Measurements from ENCODE around the gene CTSO. TPM values are rescaled to one million over a fixed set of nuclear protein-coding genes. Genes with fewer than 3 reads are reported as not detected.
"Not testable (repeated sequence)": the region's sequence is repeated elsewhere in the genome, so short reads cannot be mapped to it uniquely, and the experiment has no call there.

Gene CTSO
- total RNA-seq, 1 donor from 2014 or later, result 4.3 TPM

DNA sequence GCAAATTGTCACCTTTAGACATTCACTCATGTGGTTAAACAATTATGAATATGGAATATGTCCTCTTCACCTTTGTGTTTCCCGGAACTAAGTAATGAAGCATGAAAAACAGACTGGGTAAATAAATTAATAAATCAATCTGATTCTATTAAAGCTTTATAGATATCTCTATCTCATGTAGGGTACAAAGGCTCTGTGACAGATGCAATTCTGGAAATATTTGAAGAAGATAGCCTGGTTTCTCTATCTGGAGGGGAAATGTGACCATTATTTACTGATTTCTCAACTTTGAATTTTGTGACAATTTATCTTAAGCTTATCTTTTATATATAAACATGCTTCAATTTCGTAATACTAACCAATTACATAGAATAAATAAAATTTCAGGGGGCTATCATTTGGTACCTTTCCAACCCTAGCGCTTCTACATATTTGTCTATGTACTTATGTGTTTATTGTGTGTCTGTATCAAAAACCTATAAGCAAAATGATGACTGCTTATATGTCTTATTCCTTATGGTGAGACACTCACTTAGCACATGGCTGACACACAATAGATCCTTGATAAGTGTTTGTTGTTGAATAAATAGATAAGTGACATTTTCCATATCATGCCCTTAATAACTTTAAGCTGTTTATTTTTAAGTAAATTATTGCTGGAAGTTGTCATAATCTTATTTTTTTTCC, 9.9 kb downstream of the CTSO start:
- DNase-seq (ENCODE audit: extremely low spot score, unreplicated experiment), result no peak
- TF ChIP-seq, protein P1, sequence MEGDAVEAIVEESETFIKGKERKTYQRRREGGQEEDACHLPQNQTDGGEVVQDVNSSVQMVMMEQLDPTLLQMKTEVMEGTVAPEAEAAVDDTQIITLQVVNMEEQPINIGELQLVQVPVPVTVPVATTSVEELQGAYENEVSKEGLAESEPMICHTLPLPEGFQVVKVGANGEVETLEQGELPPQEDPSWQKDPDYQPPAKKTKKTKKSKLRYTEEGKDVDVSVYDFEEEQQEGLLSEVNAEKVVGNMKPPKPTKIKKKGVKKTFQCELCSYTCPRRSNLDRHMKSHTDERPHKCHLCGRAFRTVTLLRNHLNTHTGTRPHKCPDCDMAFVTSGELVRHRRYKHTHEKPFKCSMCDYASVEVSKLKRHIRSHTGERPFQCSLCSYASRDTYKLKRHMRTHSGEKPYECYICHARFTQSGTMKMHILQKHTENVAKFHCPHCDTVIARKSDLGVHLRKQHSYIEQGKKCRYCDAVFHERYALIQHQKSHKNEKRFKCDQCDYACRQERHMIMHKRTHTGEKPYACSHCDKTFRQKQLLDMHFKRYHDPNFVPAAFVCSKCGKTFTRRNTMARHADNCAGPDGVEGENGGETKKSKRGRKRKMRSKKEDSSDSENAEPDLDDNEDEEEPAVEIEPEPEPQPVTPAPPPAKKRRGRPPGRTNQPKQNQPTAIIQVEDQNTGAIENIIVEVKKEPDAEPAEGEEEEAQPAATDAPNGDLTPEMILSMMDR (conservative IDR thresholded peaks at IDR 0.05), result no peak
- H3K27ac Mint-ChIP-seq, result no peak overlapping the region
- no peaks in the 10 kb centered on the region for H3K9me3 Mint-ChIP-seq
- H3K4me3 Mint-ChIP-seq, result no peak overlapping the region
- H3K27me3 Mint-ChIP-seq, result no peaks in the 10 kb centered on the region
- H3K4me1 Mint-ChIP-seq (ENCODE audit: unreplicated experiment), result no peaks in the 10 kb centered on the region
- no peaks in the 10 kb centered on the region for H3K36me3 Mint-ChIP-seq

GRCh38 chr4:155941820-155942219, 11.8 kb downstream of the CTSO start:
- H3K27me3 Mint-ChIP-seq, result no peaks in the 10 kb centered on the region
- no peaks in the 10 kb centered on the region for H3K36me3 Mint-ChIP-seq
- no peaks in the 10 kb centered on the region for H3K9me3 Mint-ChIP-seq
- no peak overlapping the region for H3K27ac Mint-ChIP-seq
- H3K4me1 Mint-ChIP-seq (ENCODE audit: unreplicated experiment), result no peaks in the 10 kb centered on the region
- H3K4me3 Mint-ChIP-seq, result no peak overlapping the region
- DNase-seq (ENCODE audit: extremely low spot score, unreplicated experiment), result no peak
- TF ChIP-seq, protein P1 (conservative IDR thresholded peaks at IDR 0.05), result no peak

- H3K9me3 Mint-ChIP-seq, result no peaks in the 10 kb centered on the region
- no peaks in the 10 kb centered on the region for H3K27me3 Mint-ChIP-seq
- H3K27ac Mint-ChIP-seq, result no peak overlapping the region
- H3K36me3 Mint-ChIP-seq, result peaks cover 4% of the 10 kb centered on the region
- no peaks in the 10 kb centered on the region for H3K4me1 Mint-ChIP-seq (ENCODE audit: unreplicated experiment)
- no peak overlapping the region for H3K4me3 Mint-ChIP-seq
- TF ChIP-seq, protein P1 (conservative IDR thresholded peaks at IDR 0.05), result no peak
- DNase-seq (ENCODE audit: extremely low spot score, unreplicated experiment), result no peak
Measured at GRCh38 chr4:155941085-155941790, 12.4 kb downstream of the CTSO start.

DNA sequence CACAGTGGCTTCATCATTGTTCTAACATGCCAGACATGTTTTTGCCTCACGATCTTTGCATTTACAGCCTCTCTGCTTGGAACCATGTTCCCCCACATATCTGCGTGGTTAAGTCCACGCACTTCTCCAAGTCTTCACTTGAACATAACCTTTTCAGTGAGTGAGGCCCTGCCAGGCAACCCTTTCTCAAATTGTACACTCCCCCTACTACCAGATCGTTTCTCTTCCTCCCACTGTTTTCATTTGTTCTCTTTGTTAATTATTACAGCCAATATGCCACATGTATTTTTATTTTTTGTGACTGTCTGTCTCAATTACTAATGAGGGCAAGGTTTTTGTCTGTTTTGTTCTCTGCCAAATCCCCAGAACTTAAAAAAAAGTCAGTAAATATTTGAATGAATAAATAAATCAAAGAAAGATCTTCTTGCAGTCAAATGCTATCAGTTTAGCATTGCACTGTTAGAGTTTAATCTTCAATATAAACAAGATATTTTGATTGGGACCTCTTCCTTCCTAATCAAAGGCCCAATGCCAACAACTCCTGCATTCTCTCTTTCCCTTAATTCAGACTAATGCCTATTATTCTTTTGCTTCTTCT, 18.2 kb downstream of the CTSO start:
- H3K4me3 Mint-ChIP-seq, result no peak overlapping the region
- H3K27me3 Mint-ChIP-seq, result no peaks in the 10 kb centered on the region
- no peak for DNase-seq (ENCODE audit: extremely low spot score, unreplicated experiment)
- TF ChIP-seq, protein P1 (conservative IDR thresholded peaks at IDR 0.05), result no peak
- H3K36me3 Mint-ChIP-seq, result peaks cover 7% of the 10 kb centered on the region
- H3K27ac Mint-ChIP-seq, result no peak overlapping the region
- H3K9me3 Mint-ChIP-seq, result peaks cover 11% of the 10 kb centered on the region
- no peaks in the 10 kb centered on the region for H3K4me1 Mint-ChIP-seq (ENCODE audit: unreplicated experiment)

DNA sequence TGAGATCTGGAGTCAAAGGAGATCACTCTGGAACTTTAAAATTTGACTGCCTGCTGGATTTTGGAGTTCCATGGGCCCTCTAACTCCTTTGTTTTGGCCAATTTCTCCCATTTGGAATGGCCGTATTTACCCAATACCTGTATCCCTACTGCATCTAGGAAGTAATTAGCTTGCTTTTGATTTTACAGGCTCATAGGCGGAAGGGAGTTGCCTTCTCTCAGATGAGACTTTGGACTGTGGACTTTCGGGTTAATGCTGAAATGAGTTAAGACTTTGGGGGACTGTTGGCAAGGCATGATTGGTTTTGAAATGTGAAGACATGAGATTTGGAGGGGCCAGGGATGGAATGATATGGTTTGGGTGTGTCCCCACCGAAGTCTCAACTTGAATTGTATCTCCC, 19.0 kb downstream of the CTSO start:
- H3K27ac Mint-ChIP-seq; DNase-seq (ENCODE audit: extremely low spot score, unreplicated experiment); H3K4me1 Mint-ChIP-seq (ENCODE audit: unreplicated experiment); H3K36me3 Mint-ChIP-seq; H3K27me3 Mint-ChIP-seq; H3K4me3 Mint-ChIP-seq: not testable (repeated sequence)
- H3K9me3 Mint-ChIP-seq, result peaks cover 14% of the 10 kb centered on the region

DNA sequence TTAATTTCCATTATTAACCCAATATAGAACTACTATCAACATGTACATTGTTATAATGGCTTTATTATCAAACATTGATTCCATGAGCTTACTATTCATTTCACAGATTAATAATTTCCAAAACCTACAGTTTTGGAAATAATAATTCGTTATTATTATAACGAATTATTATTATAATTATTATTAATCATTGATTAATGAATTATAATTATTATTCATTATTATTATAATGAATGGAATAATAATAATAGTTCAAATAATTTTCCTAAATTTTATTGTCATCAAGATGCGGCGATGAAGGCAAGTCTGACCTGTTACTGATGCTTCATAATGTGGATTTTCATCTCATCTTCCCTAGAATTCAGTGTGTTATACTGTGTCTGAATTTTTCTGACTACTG, 22.0 kb downstream of the CTSO start:
- DNase-seq (ENCODE audit: extremely low spot score, unreplicated experiment), result no peak
- Mint-ChIP-seq H3K36me3 (peaks cover 10% of the 10 kb centered on the region), H3K4me3 (no peak overlapping the region)

More for the DNA sequence above, 22.0 kb downstream of the CTSO start:
- Mint-ChIP-seq H3K4me1 (ENCODE audit: unreplicated experiment) (no peaks in the 10 kb centered on the region), H3K27ac (no peak overlapping the region), H3K27me3 (no peaks in the 10 kb centered on the region), H3K9me3 (peaks cover 14% of the 10 kb centered on the region)
- TF ChIP-seq, protein P1 (conservative IDR thresholded peaks at IDR 0.05), result no peak
